NT2/D1 (cell line): Measurements from ENCODE around the gene GFRA1.

Experiments
- SUZ12 ChIP-seq: IDR thresholded peaks from 2 replicates; pipeline ENCODE4 v1.6.1; 2011; ENCODE audit not compliant: insufficient read length, insufficient read depth; ENCODE audit errors: extremely low read depth
- ZNF274 ChIP-seq: IDR thresholded peaks from 2 replicates; pipeline ENCODE4 v1.6.1; 2011; ENCODE audit warnings: mild to moderate bottlenecking, low read depth, low read length

GRCh38 chr10:116195039-116195438 is 78.0 kb downstream of the GFRA1 start:
- TF ChIP-seq SUZ12 (no peak), ZNF274 (no peak)
